B cell (primary cell): Measurements from ENCODE around the gene JMJD4.

Source experiments
- EZH2 ChIP-seq: IDR thresholded peaks from 2 replicates; pipeline ENCODE4 v1.6.1; 2012; ENCODE audit warnings: borderline replicate concordance, low read depth, mild to moderate bottlenecking, moderate library complexity, low read length; ENCODE audit not compliant: insufficient read depth, poor library complexity, severe bottlenecking
- TF ChIP-seq, protein P1 (sequence below): fragments of 200-600 bp; IDR thresholded peaks from one replicate; pipeline ENCODE4 v1.8.0; 2022; ENCODE audit warnings: antibody characterized with exemption, mild to moderate bottlenecking

DNA sequence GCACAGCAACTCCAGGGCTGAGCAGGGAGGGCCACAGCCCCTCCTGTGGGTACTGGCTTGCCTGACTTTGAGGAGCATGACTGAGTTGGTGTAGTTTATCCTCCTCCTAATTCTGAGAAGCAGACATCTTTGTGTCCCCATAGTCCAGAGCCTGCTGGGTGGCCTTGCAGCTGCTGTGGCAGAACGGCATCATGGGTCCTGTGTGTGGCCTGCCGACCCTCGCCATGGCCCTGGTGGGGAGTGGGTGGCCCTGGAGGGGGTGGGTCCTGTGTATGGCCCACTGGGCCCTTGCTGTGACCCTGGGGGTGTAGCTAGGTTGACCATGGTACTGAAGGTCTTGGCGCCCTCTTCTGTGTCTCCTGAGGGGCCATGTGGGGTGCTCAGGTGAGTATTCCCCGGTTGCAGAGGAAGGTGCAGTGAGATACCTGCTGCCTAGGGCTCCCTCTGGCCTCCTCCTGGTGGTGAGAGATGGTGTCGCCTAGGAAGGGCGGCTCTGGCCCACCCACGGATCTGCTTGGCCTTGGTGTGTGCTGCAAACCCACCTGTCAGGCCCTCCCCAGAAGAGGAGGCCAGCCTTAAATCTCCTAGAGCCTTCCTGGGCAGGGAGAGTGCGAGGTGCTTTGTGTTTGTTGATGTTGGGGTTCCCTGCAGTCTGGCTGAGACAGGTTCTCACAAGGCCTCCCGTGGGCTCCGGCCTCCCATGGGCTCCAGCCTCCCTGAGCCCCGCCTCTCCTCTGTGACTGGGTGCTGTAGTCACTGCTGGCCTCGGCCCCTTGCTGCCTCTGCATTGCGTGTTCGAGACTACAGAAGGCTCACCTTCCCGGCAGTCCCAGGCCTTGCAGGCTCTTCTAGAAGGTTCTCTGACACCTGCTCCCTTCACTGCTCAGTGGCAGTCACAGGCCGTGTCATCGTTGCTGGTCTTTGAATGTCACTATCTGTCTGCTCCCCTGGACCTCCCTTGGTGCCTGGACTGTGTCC is 7.9 kb upstream of the JMJD4 start:
- TF ChIP-seq, protein P1, sequence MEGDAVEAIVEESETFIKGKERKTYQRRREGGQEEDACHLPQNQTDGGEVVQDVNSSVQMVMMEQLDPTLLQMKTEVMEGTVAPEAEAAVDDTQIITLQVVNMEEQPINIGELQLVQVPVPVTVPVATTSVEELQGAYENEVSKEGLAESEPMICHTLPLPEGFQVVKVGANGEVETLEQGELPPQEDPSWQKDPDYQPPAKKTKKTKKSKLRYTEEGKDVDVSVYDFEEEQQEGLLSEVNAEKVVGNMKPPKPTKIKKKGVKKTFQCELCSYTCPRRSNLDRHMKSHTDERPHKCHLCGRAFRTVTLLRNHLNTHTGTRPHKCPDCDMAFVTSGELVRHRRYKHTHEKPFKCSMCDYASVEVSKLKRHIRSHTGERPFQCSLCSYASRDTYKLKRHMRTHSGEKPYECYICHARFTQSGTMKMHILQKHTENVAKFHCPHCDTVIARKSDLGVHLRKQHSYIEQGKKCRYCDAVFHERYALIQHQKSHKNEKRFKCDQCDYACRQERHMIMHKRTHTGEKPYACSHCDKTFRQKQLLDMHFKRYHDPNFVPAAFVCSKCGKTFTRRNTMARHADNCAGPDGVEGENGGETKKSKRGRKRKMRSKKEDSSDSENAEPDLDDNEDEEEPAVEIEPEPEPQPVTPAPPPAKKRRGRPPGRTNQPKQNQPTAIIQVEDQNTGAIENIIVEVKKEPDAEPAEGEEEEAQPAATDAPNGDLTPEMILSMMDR, result no peak
- no peak for TF ChIP-seq EZH2
